HG03469 (cell line): ENCODE measurements around the gene SLC17A5.
A peak's percentile ranks its signal among the peaks of the same experiment; 100 is the strongest.
"Not testable (repeated sequence)": the region's sequence is repeated elsewhere in the genome, so short reads cannot be mapped to it uniquely, and the experiment has no call there.

ENCODE experiments used
- ATAC-seq: cut with Tn5 transposase; IDR thresholded peaks from one replicate; pipeline ENCODE4 v1.9.1; 2021; ENCODE audit warnings: mild to moderate bottlenecking, moderate library complexity, moderate number of reproducible peaks; ENCODE audit not compliant: unreplicated experiment

Gene SLC17A5

GRCh38 chr6:73623480-73623879 lies 30.3 kb downstream of the SLC17A5 start:
- ATAC-seq, result not testable (repeated sequence)

GRCh38 chr6:73618082-73618481 lies 35.7 kb downstream of the SLC17A5 start:
- ATAC-seq, result not testable (repeated sequence)

- no peak for ATAC-seq
Observed at GRCh38 chr6:73614802-73615201, 39.0 kb downstream of the SLC17A5 start.

- no peak for ATAC-seq
Observed at GRCh38 chr6:73613806-73614536, 39.8 kb downstream of the SLC17A5 start.

- ATAC-seq, result no peak
Observed at GRCh38 chr6:73612611-73613010, 41.2 kb downstream of the SLC17A5 start.

- no peak for ATAC-seq
Observed at GRCh38 chr6:73610444-73611275, 43.1 kb downstream of the SLC17A5 start.

GRCh38 chr6:73608761-73609160 lies 45.0 kb downstream of the SLC17A5 start:
- no peak for ATAC-seq

- ATAC-seq, result no peak
Observed at GRCh38 chr6:73606428-73606827, 47.4 kb downstream of the SLC17A5 start.

GRCh38 chr6:73604461-73604860 lies 49.3 kb downstream of the SLC17A5 start:
- no peak for ATAC-seq

GRCh38 chr6:73604020-73604419 lies 49.8 kb downstream of the SLC17A5 start:
- ATAC-seq, result no peak

GRCh38 chr6:73586416-73586974 lies 67.3 kb downstream of the SLC17A5 start:
- no peak for ATAC-seq

GRCh38 chr6:73585566-73586415 lies 68.0 kb downstream of the SLC17A5 start:
- ATAC-seq, result peak; percentile 66

- ATAC-seq, result no peak
Observed at GRCh38 chr6:73581293-73581692, 72.5 kb downstream of the SLC17A5 start.

- ATAC-seq, result peak; percentile 55
Observed at GRCh38 chr6:73580247-73581149, 73.3 kb downstream of the SLC17A5 start.

- no peak for ATAC-seq
Observed at GRCh38 chr6:73579851-73580246, 73.9 kb downstream of the SLC17A5 start.

- no peak for ATAC-seq
Observed at GRCh38 chr6:73579389-73579788, 74.4 kb downstream of the SLC17A5 start.

- ATAC-seq, result no peak
Observed at GRCh38 chr6:73577676-73578075, 76.1 kb downstream of the SLC17A5 start.

- not testable (repeated sequence) for ATAC-seq
Observed at GRCh38 chr6:73572531-73572930, 81.3 kb downstream of the SLC17A5 start.

- not testable (repeated sequence) for ATAC-seq
Observed at GRCh38 chr6:73571218-73572181, 82.3 kb downstream of the SLC17A5 start.
